IPS-15b (cell line): Measurements from ENCODE around the gene TNNI2.

Experiments
- H3K27me3 ChIP-seq: one replicate; pipeline ENCODE4 v1.6.1; 2013; ENCODE audit warnings: low read length; ENCODE audit not compliant: control insufficient read depth, insufficient read depth
- H3K36me3 ChIP-seq: one replicate; pipeline ENCODE4 v1.6.1; 2013; ENCODE audit warnings: low read length; ENCODE audit not compliant: control insufficient read depth, insufficient read depth
- H3K4me1 ChIP-seq: one replicate; pipeline ENCODE4 v1.6.1; 2013; ENCODE audit warnings: mild to moderate bottlenecking, low read length; ENCODE audit not compliant: control insufficient read depth, insufficient read depth
- H3K4me3 ChIP-seq: one replicate; pipeline ENCODE4 v1.5.1; 2013; ENCODE audit warnings: low read depth, low read length
- H3K9ac ChIP-seq: one replicate; pipeline ENCODE4 v1.6.1; 2013; ENCODE audit warnings: low read depth, mild to moderate bottlenecking, low read length
- H3K9me3 ChIP-seq: one replicate; pipeline ENCODE4 v1.6.1; 2013; ENCODE audit warnings: mild to moderate bottlenecking, low read length; ENCODE audit not compliant: control insufficient read depth, insufficient read depth

The TNNI2 gene

DNA sequence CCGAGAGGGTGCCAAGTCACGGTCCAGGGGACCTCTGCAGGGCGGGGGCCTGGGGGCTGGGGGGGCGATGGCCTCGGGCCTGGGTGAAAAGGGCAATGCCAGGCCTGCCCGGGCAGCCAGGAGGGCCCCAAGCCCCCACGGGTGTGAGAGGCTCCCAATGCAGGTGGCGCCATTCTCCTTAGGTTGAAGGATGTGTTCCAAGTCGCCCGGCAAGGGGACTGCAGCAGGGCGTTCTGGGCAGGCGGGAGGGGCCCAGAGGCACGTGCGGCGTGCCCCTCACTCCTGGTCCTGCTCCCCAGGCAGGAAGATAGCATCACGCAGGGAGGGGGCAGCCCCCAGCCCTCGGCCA lies 730 bp upstream of the TNNI2 start:
- Histone ChIP-seq H3K9ac (no peak overlapping the region), H3K4me1 (no peaks in the 10 kb centered on the region), H3K9me3 (no peaks in the 10 kb centered on the region), H3K27me3 (no peaks in the 10 kb centered on the region), H3K4me3 (no peak overlapping the region), H3K36me3 (no peaks in the 10 kb centered on the region)

DNA sequence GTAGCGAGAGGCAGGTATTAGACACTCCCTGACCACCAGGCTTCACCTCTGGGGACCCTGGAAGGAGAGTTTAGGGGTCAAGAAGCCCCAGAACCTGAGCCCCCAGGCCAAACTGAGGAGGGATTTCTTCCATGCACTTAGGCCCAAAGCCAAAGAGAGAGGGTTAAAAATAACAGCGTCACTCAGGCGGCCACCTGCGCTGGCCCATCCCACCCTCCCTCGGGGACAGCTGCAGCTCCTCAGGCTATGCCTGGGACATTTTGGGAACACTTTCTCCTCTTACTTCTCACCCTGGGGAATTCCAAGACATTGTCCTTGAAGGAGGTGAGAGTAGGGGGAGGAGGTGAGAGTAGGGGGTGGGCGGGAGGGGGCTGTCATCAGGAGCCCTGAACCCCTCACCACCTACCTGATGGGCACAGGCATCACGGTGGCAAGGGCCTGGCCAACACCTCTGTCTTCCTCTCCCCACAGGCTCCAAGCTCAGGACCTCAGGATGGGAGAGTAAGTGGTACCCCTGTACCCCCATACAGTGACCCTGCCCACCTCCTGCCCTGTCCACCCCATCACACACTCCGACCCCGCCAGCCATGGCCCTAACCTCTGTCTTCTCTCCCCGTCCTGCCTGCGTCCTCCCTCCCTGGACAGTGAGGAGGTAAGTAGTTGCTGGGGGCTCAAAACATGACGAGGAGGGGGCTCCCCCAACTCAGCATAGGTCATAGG lies 583 bp downstream of the TNNI2 start:
- Histone ChIP-seq H3K4me3 (no peak overlapping the region), H3K9ac (no peak overlapping the region), H3K9me3 (no peaks in the 10 kb centered on the region), H3K4me1 (no peaks in the 10 kb centered on the region), H3K36me3 (no peaks in the 10 kb centered on the region), H3K27me3 (no peaks in the 10 kb centered on the region)

DNA sequence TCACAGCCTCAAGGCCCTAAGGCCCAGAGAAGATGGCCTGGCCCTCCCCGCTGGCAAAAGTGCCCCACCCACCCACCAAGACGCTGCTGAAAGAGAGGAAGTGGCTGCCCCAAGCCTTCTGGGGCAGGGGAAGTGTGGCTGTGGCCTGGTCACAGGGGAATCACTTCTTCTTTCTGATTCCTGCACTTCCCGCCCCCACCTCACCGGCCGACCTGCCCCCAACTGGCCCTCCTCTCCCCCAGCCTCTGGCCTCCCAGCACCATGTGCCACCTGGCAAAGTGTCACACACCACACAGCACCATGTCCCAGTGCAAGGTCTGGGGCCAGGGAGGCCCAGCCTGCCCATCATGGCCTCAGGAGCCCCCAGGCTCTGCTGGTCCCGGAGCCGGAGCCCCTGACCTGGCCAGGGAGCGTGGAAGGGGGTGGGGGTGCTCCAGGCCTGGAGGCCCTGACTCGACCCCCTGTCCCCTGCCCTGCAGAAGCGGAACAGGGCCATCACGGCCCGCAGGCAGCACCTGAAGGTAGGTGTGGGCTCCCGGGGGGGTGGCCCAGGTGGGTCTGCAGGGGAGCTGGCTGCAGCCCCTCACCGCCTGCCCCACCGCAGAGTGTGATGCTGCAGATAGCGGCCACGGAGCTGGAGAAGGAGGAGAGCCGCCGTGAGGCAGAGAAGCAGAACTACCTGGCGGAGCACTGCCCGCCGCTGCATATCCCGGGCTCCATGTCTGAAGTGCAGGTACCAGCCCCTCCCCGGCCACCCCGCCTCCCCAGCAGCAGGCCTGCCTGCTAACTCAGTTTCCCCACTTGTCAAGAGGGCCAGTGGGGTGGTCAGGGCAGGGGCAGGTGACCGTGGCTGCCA lies 1.4 kb downstream of the TNNI2 start:
- no peaks in the 10 kb centered on the region for H3K27me3 ChIP-seq
- no peaks in the 10 kb centered on the region for H3K36me3 ChIP-seq
- no peak overlapping the region for H3K4me3 ChIP-seq
- no peaks in the 10 kb centered on the region for H3K9me3 ChIP-seq
- no peak overlapping the region for H3K9ac ChIP-seq
- no peaks in the 10 kb centered on the region for H3K4me1 ChIP-seq

DNA sequence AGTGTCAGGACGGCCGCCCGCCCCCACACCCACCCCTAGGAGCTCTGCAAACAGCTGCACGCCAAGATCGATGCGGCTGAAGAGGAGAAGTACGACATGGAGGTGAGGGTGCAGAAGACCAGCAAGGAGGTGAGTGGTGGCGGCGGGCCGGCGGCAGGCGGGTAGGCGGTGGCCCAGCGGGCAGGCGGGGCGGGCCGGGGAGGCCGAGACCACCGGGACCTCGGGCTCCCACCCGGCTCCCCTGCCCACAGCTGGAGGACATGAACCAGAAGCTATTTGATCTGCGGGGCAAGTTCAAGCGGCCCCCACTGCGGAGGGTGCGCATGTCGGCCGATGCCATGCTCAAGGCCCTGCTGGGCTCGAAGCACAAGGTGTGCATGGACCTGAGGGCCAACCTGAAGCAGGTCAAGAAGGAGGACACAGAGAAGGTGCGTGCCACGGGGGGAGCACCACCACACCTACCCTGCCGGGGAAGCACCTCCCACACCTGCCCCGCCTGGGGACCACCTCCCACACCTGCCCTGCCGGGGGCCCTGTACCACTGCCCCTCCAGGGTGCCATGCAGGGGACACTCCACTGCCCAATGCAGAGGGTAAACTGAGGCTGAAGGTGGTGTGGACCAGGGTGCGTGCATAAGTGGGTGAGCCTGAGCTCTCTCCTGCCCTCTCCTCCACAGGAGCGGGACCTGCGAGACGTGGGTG lies 2.1 kb downstream of the TNNI2 start:
- Histone ChIP-seq H3K36me3 (no peaks in the 10 kb centered on the region), H3K4me3 (no peak overlapping the region), H3K9me3 (no peaks in the 10 kb centered on the region), H3K27me3 (no peaks in the 10 kb centered on the region), H3K9ac (no peak overlapping the region), H3K4me1 (no peaks in the 10 kb centered on the region)

DNA sequence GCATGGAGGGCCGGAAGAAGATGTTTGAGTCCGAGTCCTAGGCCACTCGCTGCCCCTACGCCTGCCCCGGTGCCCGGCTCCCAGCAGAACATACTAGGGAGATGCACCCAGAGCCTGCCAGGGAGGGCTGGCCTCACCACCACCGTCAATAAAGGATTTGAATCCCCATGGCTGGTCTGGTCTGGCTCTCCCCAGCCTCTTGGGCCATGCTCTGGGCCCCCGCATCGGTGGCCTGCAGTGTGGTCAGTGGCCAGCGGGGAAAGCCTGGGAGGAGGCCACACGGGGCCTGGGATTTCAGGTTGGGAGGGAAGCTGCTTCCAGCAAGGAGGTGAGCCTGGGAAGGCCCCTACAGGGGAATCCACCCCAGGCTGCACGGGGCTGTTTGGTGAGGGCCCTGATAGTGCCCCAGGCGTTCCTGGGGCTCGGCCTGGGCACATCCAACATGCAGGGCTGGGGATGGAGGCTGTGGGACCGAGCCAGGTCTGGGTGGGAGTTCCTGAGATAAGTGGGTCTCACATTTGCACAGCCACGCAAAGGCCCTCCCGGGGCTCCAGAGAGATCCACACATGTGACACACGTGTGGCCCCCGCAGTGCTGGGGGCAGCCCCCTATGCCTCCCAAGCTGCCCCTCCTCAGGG lies 2.8 kb downstream of the TNNI2 start:
- no peaks in the 10 kb centered on the region for H3K36me3 ChIP-seq

DNA sequence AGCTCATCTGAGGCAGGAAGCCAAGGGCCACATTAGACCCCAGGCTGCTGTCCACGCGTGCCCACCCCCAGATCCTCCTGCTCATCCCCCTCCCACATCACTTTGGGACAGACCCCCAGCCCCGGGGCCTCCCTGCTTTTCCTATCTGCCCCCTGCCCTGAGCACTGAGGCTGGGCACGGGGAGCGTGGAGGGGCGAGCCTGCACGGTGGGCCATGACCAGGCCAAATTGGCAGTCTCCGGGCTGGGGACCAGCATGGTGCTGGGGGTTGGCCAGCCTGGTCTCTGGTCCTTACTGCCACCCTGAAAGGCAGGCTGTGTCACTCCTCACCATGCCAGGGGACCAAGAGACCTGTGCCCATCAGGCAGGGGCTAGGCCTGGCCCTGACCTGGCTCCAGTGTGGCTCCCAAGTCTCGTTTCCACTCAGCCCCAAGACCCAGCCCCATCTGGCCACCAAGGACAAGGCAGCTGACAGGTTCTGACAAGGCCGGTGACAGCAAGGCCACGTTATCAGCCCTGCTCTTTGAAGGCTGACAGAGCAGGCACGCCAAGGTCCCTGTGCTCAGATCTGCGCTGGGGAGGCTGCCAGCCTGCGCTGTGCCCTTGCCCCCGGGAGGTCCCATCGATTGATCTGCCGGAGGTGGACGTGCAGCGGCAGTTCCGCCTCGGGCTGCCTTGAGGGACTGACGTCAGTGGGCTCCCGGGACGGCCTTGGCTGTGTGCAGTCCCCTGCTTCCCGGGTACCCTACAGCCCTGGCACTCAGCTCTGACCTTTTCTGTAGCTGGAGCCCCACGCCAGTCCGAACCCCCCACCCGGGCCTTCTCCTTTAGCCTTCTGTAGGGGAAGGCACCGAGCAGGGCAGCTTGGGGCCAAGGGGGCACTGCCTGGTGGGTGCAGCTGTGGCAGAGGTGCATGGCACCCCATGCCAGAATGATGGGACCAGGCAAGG lies 3.6 kb downstream of the TNNI2 start:
- H3K9me3 ChIP-seq: no peaks in the 10 kb centered on the region
- H3K4me3 ChIP-seq: no peak overlapping the region
- H3K36me3 ChIP-seq: no peaks in the 10 kb centered on the region
- no peak overlapping the region for H3K9ac ChIP-seq
- H3K27me3 ChIP-seq: no peaks in the 10 kb centered on the region
- no peaks in the 10 kb centered on the region for H3K4me1 ChIP-seq

More for the DNA sequence above, 2.8 kb downstream of the TNNI2 start:
- no peak overlapping the region for H3K9ac ChIP-seq
- no peaks in the 10 kb centered on the region for H3K27me3 ChIP-seq
- no peak overlapping the region for H3K4me3 ChIP-seq
- H3K9me3 ChIP-seq: no peaks in the 10 kb centered on the region
- no peaks in the 10 kb centered on the region for H3K4me1 ChIP-seq

DNA sequence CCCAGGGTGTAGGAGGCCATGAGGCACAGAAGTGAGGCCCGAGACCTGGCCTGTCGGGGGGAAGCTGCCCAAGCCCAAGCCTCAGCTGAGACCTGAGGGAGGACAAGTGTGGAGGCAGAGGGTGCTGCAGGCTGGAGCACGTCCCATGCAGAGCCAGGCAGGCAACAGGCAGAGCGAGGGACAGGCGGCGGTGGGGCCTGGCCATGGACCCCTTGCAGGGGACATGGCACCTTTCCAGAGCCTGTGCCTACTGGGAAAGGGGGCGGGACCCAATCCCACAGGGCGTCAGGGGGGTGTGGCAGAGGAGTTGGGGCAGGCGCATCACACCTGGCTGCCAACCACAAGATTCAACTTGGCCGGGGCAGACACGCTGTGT lies 4.3 kb downstream of the TNNI2 start:
- Histone ChIP-seq H3K36me3 (no peaks in the 10 kb centered on the region), H3K9ac (no peak overlapping the region), H3K4me3 (no peak overlapping the region), H3K27me3 (no peaks in the 10 kb centered on the region), H3K9me3 (no peaks in the 10 kb centered on the region), H3K4me1 (no peaks in the 10 kb centered on the region)

DNA sequence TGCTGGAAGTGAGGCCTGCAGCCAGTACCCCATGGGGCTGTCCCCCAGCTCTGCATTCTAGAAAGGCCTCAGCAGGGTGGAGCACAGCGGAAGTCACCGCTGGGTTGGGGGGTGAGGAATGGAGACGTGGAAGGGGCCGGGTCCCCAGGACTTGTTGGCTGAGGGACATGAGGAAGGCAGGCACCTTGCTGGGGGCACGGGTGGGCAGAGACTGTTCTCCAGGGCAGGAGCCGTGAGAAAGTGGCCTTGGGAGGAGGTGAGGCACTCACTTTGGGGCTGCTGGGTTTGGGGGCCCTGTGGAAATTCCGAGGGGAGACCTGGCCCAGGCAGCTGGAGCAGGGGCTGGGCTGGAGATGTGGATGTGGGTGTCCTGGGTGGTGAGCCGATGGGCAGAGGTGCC lies 5.0 kb downstream of the TNNI2 start:
- Histone ChIP-seq H3K9me3 (no peaks in the 10 kb centered on the region), H3K9ac (no peak overlapping the region), H3K27me3 (no peaks in the 10 kb centered on the region), H3K4me1 (no peaks in the 10 kb centered on the region), H3K4me3 (no peak overlapping the region), H3K36me3 (no peaks in the 10 kb centered on the region)

DNA sequence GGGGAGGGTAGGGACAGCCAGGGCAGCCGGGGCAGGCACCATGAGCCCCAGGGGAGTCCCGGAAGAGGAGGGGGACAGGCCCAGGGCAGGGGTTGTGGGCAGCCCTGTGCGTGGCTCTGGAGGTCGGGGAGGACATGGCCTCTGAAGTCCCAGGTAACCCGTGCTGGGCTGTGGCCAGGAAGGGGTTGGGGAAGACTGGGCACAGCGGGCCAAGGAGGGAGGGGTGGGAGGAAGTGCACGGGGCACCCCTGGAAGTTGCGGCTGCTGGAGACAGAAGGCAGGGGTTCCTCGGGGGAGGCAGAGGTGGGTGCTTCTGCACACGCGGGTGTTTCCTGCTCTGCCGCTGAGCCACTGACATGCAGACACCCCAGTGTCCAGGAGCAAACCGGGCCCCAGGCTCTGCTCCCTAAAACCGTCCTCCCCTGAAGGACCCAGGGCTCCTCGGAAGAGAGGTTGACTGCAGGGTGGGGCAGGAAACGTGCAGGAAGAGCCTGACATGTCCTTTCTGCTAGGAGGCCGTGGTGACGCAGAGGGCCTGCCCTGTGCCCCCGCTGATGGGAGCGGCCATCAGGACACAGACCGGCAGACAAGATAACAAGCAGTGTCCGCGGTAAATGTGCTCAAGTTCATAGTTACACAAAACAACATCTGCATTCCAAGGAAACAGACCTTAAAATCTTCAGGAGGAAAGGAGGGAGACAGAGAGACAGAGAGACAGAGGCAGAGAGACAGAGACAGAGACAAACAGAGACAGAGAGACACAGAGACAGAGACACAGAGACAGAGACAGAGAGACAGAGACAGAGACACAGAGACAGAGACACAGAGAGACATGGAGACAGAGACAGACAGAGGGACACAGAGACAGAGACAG lies 5.7 kb downstream of the TNNI2 start:
- no peak overlapping the region for H3K4me3 ChIP-seq
- no peaks in the 10 kb centered on the region for H3K27me3 ChIP-seq
- H3K36me3 ChIP-seq: no peaks in the 10 kb centered on the region
- no peak overlapping the region for H3K9ac ChIP-seq
- no peaks in the 10 kb centered on the region for H3K9me3 ChIP-seq
- no peaks in the 10 kb centered on the region for H3K4me1 ChIP-seq

DNA sequence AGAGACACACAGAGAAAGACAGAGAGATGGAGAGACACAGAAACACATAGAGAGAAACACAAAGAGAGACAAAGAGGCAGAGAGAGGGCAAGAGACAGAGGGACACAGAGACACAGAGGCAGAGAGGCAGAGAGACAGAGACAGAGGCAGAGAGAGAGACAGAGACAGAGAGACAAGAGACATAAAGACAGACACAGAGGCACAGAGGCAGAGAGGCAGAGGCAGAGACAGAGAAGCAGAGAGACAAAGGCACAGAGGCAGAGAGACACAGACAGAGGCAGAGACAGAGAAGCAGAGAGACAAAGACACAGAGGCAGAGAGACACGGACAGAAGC lies 6.3 kb downstream of the TNNI2 start:
- Histone ChIP-seq H3K9me3 (no peaks in the 10 kb centered on the region), H3K4me3 (no peak overlapping the region), H3K9ac (no peak overlapping the region), H3K4me1 (no peaks in the 10 kb centered on the region), H3K27me3 (no peaks in the 10 kb centered on the region), H3K36me3 (no peaks in the 10 kb centered on the region)
